ENCODE results near the gene CDON. TPM values are rescaled to one million over a fixed set of nuclear protein-coding genes. Genes with fewer than 3 reads are reported as not detected.
A peak's percentile ranks its signal among the peaks of the same experiment; 100 is the strongest.

CDON gene
- total RNA-seq, 4 donors from 2014 or later = 14.2 to 40.9 (median 29.1) TPM

GRCh38 chr11:126026579-126026978, 36.1 kb downstream of the CDON start:
- H3K27me3 ChIP-seq = no peaks in the 10 kb centered on the region
- no peaks in the 10 kb centered on the region for H3K36me3 ChIP-seq
- no peaks in the 10 kb centered on the region for H3K9me3 ChIP-seq
- TF ChIP-seq POLR2AphosphoS5 (IDR thresholded peaks at IDR 0.05) (peak; percentile 33), POLR2A (IDR thresholded peaks at IDR 0.05) (no peak)
- H3K4me3 ChIP-seq = no peak overlapping the region
- peaks cover 0 to 57% (median 8%) of the 10 kb centered on the region in 3 donors for H3K4me1 ChIP-seq
- ATAC-seq = peak; percentile 25
- peak overlapping the region in 3 of 4 donors; percentile 39 to 75 (median 52) for H3K27ac ChIP-seq
- 0 to 13% methylated on average over 1 to 2 of the region's 2 CpGs for WGBS, 2 donors (ENCODE audit: low coverage in 1 of 2)

DNA sequence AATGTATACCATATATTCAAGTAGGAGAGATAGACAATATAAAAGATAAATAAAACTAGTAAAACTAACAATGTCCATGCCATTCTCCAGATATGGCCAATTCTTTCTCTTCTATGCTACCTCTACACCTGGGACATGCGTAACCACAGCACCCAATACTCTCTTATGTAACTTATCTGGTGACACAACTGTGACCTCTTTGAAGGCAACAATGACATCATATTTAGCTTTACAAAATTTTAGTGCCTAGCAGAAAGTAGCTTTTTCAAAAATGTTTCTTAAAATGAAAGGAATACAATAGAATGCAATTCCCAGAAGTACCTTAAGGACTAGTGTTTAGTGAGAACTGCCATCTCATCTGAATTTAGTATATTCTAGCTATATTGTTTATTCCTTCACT, 36.8 kb downstream of the CDON start:
- no peak for ATAC-seq
- no peaks in the 10 kb centered on the region for H3K9me3 ChIP-seq
- no peaks in the 10 kb centered on the region for H3K27me3 ChIP-seq
- WGBS, 2 donors (ENCODE audit: low coverage in 1 of 2) = 35 to 55% methylated on average over 1 of the region's 1 CpG
- H3K4me3 ChIP-seq = no peak overlapping the region
- peaks cover 0 to 56% (median 8%) of the 10 kb centered on the region in 3 donors for H3K4me1 ChIP-seq
- peak overlapping the region in 2 of 4 donors; percentile 52 to 75 for H3K27ac ChIP-seq
- no peak for TF ChIP-seq CTCF (IDR thresholded peaks at IDR 0.05)
- TF ChIP-seq POLR2AphosphoS5 (IDR thresholded peaks at IDR 0.05) = no peak
- no peak for TF ChIP-seq EP300 (IDR thresholded peaks at IDR 0.05)
- no peak for TF ChIP-seq POLR2A (IDR thresholded peaks at IDR 0.05)
- peaks cover 0 to 3% of the 10 kb centered on the region in 2 donors for H3K36me3 ChIP-seq

GRCh38 chr11:126024123-126024522, 38.5 kb downstream of the CDON start:
- Histone ChIP-seq H3K36me3 (peaks cover 0 to 17% of the 10 kb centered on the region in 2 donors), H3K27ac (peak overlapping the region in 3 of 4 donors; percentile 52 to 75 (median 66)), H3K9me3 (no peaks in the 10 kb centered on the region), H3K27me3 (no peaks in the 10 kb centered on the region), H3K4me1 (peaks cover 0 to 56% (median 8%) of the 10 kb centered on the region in 3 donors), H3K4me3 (no peak overlapping the region)
- TF ChIP-seq POLR2A (IDR thresholded peaks at IDR 0.05) = no peak
- TF ChIP-seq EP300 (IDR thresholded peaks at IDR 0.05) = no peak
- no peak for TF ChIP-seq CTCF (IDR thresholded peaks at IDR 0.05)
- TF ChIP-seq POLR2AphosphoS5 (IDR thresholded peaks at IDR 0.05) = peak; percentile 68
- 7 to 38% methylated on average over 5 of the region's 5 CpGs for WGBS, 2 donors (ENCODE audit: low coverage in 1 of 2)
- peak; percentile 91 for ATAC-seq

GRCh38 chr11:126012852-126013251, 49.8 kb downstream of the CDON start:
- 93 to 94% methylated on average over 2 of the region's 2 CpGs for WGBS, 2 donors (ENCODE audit: low coverage in 1 of 2)
- no peak for ATAC-seq
- TF ChIP-seq POLR2A (IDR thresholded peaks at IDR 0.05) = no peak
- no peak for TF ChIP-seq CTCF (IDR thresholded peaks at IDR 0.05)
- TF ChIP-seq EP300 (IDR thresholded peaks at IDR 0.05) = no peak
- TF ChIP-seq POLR2AphosphoS5 (IDR thresholded peaks at IDR 0.05) = no peak

GRCh38 chr11:126011754-126012153, 50.9 kb downstream of the CDON start:
- no peak overlapping the region for H3K27ac ChIP-seq
- ATAC-seq = no peak
- TF ChIP-seq POLR2A (IDR thresholded peaks at IDR 0.05) = no peak
- TF ChIP-seq EP300 (IDR thresholded peaks at IDR 0.05) = no peak
- no peak for TF ChIP-seq CTCF (IDR thresholded peaks at IDR 0.05)
- no peak for TF ChIP-seq POLR2AphosphoS5 (IDR thresholded peaks at IDR 0.05)
- H3K4me3 ChIP-seq = no peak overlapping the region
- no peaks in the 10 kb centered on the region for H3K9me3 ChIP-seq
- WGBS, 2 donors (ENCODE audit: low coverage in 1 of 2) = 86 to 91% methylated on average over 4 of the region's 4 CpGs
- peaks cover 0 to 9% (median 0%) of the 10 kb centered on the region in 3 donors for H3K4me1 ChIP-seq
- no peaks in the 10 kb centered on the region for H3K27me3 ChIP-seq
- peaks cover 0 to 18% of the 10 kb centered on the region in 2 donors for H3K36me3 ChIP-seq

More at GRCh38 chr11:126012852-126013251, 49.8 kb downstream of the CDON start:
- Histone ChIP-seq H3K27me3 (no peaks in the 10 kb centered on the region), H3K4me1 (no peaks in the 10 kb centered on the region), H3K9me3 (no peaks in the 10 kb centered on the region), H3K4me3 (no peak overlapping the region), H3K27ac (no peak overlapping the region), H3K36me3 (peaks cover 0 to 27% of the 10 kb centered on the region in 2 donors)
